NCI-H460 (cell line): ENCODE data around the gene CHD9. TPM values are rescaled to one million over a fixed set of nuclear protein-coding genes. Genes with fewer than 3 reads are reported as not detected.

Experiments used
- DNase-seq: peaks from one replicate; pipeline ENCODE4 v3.0.0-alpha.2; 2016; ENCODE audit warnings: low read depth; ENCODE audit errors: extremely low read depth
- total RNA-seq: library from RNA; depleted of rRNA; stranded (reverse); fragments of >200 nt; shearing (Covaris generic); gene quantifications from 2 replicates; pipeline ENCODE4 v1.2.3, GENCODE V29; 2014

CHD9 gene
- total RNA-seq, 1 experiment from 2014 or later, result 38.8 TPM

- no peak for DNase-seq
Measured at GRCh38 chr16:53123747-53124146, 69.0 kb downstream of the CHD9 start.

- no peak for DNase-seq
Measured at GRCh38 chr16:53126390-53126789, 71.6 kb downstream of the CHD9 start.

GRCh38 chr16:53129281-53130158 lies 74.7 kb downstream of the CHD9 start:
- DNase-seq, result no peak

- peak; percentile 89 for DNase-seq
Measured at GRCh38 chr16:53130159-53131049, 75.6 kb downstream of the CHD9 start.

GRCh38 chr16:53131050-53131362 lies 76.2 kb downstream of the CHD9 start:
- DNase-seq, result no peak

- peak; percentile 21 for DNase-seq
Measured at GRCh38 chr16:53131363-53132071, 76.7 kb downstream of the CHD9 start.

- DNase-seq, result no peak
Measured at GRCh38 chr16:53132406-53132805, 77.6 kb downstream of the CHD9 start.

- DNase-seq, result no peak
Measured at GRCh38 chr16:53135329-53135728, 80.5 kb downstream of the CHD9 start.

GRCh38 chr16:53142823-53143568 lies 88.2 kb downstream of the CHD9 start:
- no peak for DNase-seq

GRCh38 chr16:53147500-53148065 lies 92.8 kb downstream of the CHD9 start:
- no peak for DNase-seq

GRCh38 chr16:53150769-53151168 lies 96.0 kb downstream of the CHD9 start:
- DNase-seq, result no peak

- no peak for DNase-seq
Measured at GRCh38 chr16:53152329-53152728, 97.5 kb downstream of the CHD9 start.

- DNase-seq, result no peak
Measured at GRCh38 chr16:53153130-53153529, 98.3 kb downstream of the CHD9 start.

- DNase-seq, result no peak
Measured at GRCh38 chr16:53154513-53154912, 99.7 kb downstream of the CHD9 start.

GRCh38 chr16:53156516-53156915 lies 101.7 kb downstream of the CHD9 start:
- DNase-seq, result no peak

- peak; percentile 50 for DNase-seq
Measured at GRCh38 chr16:53159781-53160436, 105.1 kb downstream of the CHD9 start.

- DNase-seq, result no peak
Measured at GRCh38 chr16:53166099-53166498, 111.3 kb downstream of the CHD9 start.

GRCh38 chr16:53168744-53169143 lies 114.0 kb downstream of the CHD9 start:
- DNase-seq, result no peak

GRCh38 chr16:53172517-53172916 lies 117.7 kb downstream of the CHD9 start:
- no peak for DNase-seq

- no peak for DNase-seq
Measured at GRCh38 chr16:53175118-53175517, 120.3 kb downstream of the CHD9 start.
